HCT116 (cell line): ENCODE data around the gene ZNF576. TPM values are rescaled to one million over a fixed set of nuclear protein-coding genes. Genes with fewer than 3 reads are reported as not detected.

ENCODE experiments used
- ATAC-seq: fragments of 200-7000 bp; cut with Tn5 transposase; 2 replicates; pipeline ENCODE4 v1.9.1; 2020; ENCODE audit warnings: mild to moderate bottlenecking, moderate library complexity
- BruUV-seq: library from RNA; stranded (reverse); fragments of 400-500 nt; replicated peaks from 2 replicates; lab custom pipeline; 2021; lab: Mats Ljungman, UMichigan
- CTCF ChIA-PET: fragments of 300-600 bp; sonication (Branson Sonifier 250); formaldehyde crosslinking; loops from one replicate; lab custom pipeline; 2021; ENCODE audit warnings: antibody characterized with exemption; lab: Charles Lee
- POLR2A ChIA-PET: fragments of 300-600, 350-600 bp; sonication (Branson Sonifier 250); formaldehyde crosslinking; loops from one replicate; lab custom pipeline; 2021; ENCODE audit warnings: antibody characterized with exemption; lab: Charles Lee
- RAD21 ChIA-PET, 2 experiments: fragments of 300-600 bp; sonication (Branson Sonifier 250); formaldehyde crosslinking; loops; one replicate each; lab custom pipeline; 2023; ENCODE audit warnings: low total read pairs in 2 of 2; ENCODE audit not compliant: uncharacterized antibody in 2 of 2, unreplicated experiment in 2 of 2, low non-redundant PET in 1 of 2; lab: Charles Lee
- DNase-seq: peaks from one replicate; pipeline ENCODE4 v3.0.0-alpha.2; 2010; ENCODE audit warnings: low read depth, low spot score
- H2AFZ ChIP-seq: fragments of 200-600 bp; shearing (Covaris generic), sonication (generic); 2 replicates; pipeline ENCODE4 v1.6.1; 2017; ENCODE audit warnings: low read depth, mixed run types, mixed read lengths, antibody characterized with exemption, low read length; ENCODE audit not compliant: poor library complexity, severe bottlenecking
- H3K27ac ChIP-seq: 2 replicates; pipeline ENCODE4 v1.5.1; 2012; ENCODE audit warnings: low read depth, low read length
- H3K27me3 ChIP-seq: fragments of 200-600 bp; sonication (generic); 2 replicates; pipeline ENCODE4 v1.6.1; 2016; ENCODE audit warnings: mixed run types, low read length, mixed read lengths; ENCODE audit not compliant: insufficient read depth
- H3K36me3 ChIP-seq, 2 experiments: fragments of 200-500 bp in 1 of 2; fragments of 200-600 bp in 1 of 2; sonication (Bioruptor generic) in 1 of 2; sonication (generic) in 1 of 2; 2 replicates each; pipeline versions ENCODE4 v1.5.1 to v1.6.1; 2014 to 2016; ENCODE audit warnings: low read length in 2 of 2, inconsistent platforms in 1 of 2, mixed read lengths in 1 of 2, mixed run types in 1 of 2; ENCODE audit not compliant: insufficient read depth in 2 of 2, control insufficient read depth in 1 of 2
- H3K4me1 ChIP-seq, 2 experiments: fragments of 200-600 bp in 1 of 2; sonication (generic) in 1 of 2; 2 replicates each; pipeline versions ENCODE4 v1.5.1 to v1.6.1; 2012 to 2017; ENCODE audit warnings: low read length in 2 of 2, inconsistent platforms in 1 of 2, mild to moderate bottlenecking in 1 of 2, mixed read lengths in 1 of 2, mixed run types in 1 of 2, moderate library complexity in 1 of 2; ENCODE audit not compliant: insufficient read depth in 2 of 2, control insufficient read depth in 1 of 2
- H3K4me2 ChIP-seq: fragments of 200-600 bp; sonication (generic); 2 replicates; pipeline ENCODE4 v1.6.1; 2017; ENCODE audit warnings: mixed run types, low read length, mixed read lengths
- H3K4me3 ChIP-seq, 2 experiments: fragments of 200-600 bp in 1 of 2; sonication (generic) in 1 of 2; replicated peaks in 1 of 2; 2 replicates each; pipeline ENCODE4 v1.5.1; 2011 to 2016; ENCODE audit warnings: low read length in 2 of 2, control low read depth in 1 of 2, low read depth in 1 of 2, mild to moderate bottlenecking in 1 of 2, mixed read lengths in 1 of 2, mixed run types in 1 of 2
- H3K79me2 ChIP-seq: fragments of 200-600 bp; sonication (generic); 2 replicates; pipeline ENCODE4 v1.6.1; 2017; ENCODE audit warnings: mild to moderate bottlenecking, mixed run types, low read length, moderate library complexity, mixed read lengths; ENCODE audit not compliant: insufficient read depth
- H3K9ac ChIP-seq: fragments of 200-600 bp; sonication (generic); 2 replicates; pipeline ENCODE4 v1.6.1; 2016; ENCODE audit warnings: low read length, mixed read lengths
- H3K9me2 ChIP-seq: fragments of 200-600 bp; sonication (generic), shearing (Covaris generic); 2 replicates; pipeline ENCODE4 v1.6.1; 2017; ENCODE audit warnings: mixed run types, mild to moderate bottlenecking, moderate library complexity; ENCODE audit not compliant: insufficient read depth
- H3K9me3 ChIP-seq, 2 experiments: fragments of 200-500 bp in 1 of 2; fragments of 200-600 bp in 1 of 2; sonication (Bioruptor generic) in 1 of 2; sonication (generic) in 1 of 2; 2 replicates each; pipeline ENCODE4 v1.6.1; 2014 to 2017; ENCODE audit warnings: low read length in 2 of 2, mixed read lengths in 2 of 2, inconsistent platforms in 1 of 2, low read depth in 1 of 2, mild to moderate bottlenecking in 1 of 2, mixed run types in 1 of 2, moderate library complexity in 1 of 2; ENCODE audit not compliant: control insufficient read depth in 1 of 2, insufficient read depth in 1 of 2
- H4K20me1 ChIP-seq: fragments of 200-600 bp; sonication (generic), shearing (Covaris generic); 2 replicates; pipeline ENCODE4 v1.6.1; 2017; ENCODE audit warnings: mixed run types, mild to moderate bottlenecking, moderate library complexity; ENCODE audit not compliant: insufficient read depth
- CBX3 ChIP-seq: IDR thresholded peaks from 2 replicates; pipeline ENCODE4 v1.6.1; 2012; ENCODE audit warnings: low read depth
- CEBPB ChIP-seq: IDR thresholded peaks from 2 replicates; pipeline ENCODE4 v1.6.1; 2012; ENCODE audit warnings: low read depth
- ELF1 ChIP-seq: IDR thresholded peaks from 2 replicates; pipeline ENCODE4 v1.6.1; 2012; ENCODE audit warnings: low read depth, borderline replicate concordance
- EZH2 ChIP-seq: fragments of 200-600 bp; sonication (generic); IDR thresholded peaks from 2 replicates; pipeline ENCODE4 v1.6.1; 2017; ENCODE audit warnings: antibody characterized with exemption, mixed run types
- EZH2phosphoT487 ChIP-seq: fragments of 200-600 bp; IDR thresholded peaks from 2 replicates; pipeline ENCODE4 v1.6.1; 2018; ENCODE audit warnings: antibody characterized with exemption, borderline replicate concordance
- FOSL1 ChIP-seq: IDR thresholded peaks from 2 replicates; pipeline ENCODE4 v1.6.1; 2012; ENCODE audit warnings: low read depth
- JUND ChIP-seq: IDR thresholded peaks from 2 replicates; pipeline ENCODE4 v1.6.1; 2012
- POLR2A ChIP-seq: IDR thresholded peaks from 2 replicates; pipeline ENCODE4 v1.7.0; 2011; ENCODE audit warnings: borderline replicate concordance; ENCODE audit not compliant: insufficient read depth, insufficient read length; ENCODE audit errors: extremely low read depth
- RAD21 ChIP-seq: IDR thresholded peaks from 2 replicates; pipeline ENCODE4 v1.6.1; 2012; ENCODE audit warnings: low read depth, mild to moderate bottlenecking
- SP1 ChIP-seq: IDR thresholded peaks from 2 replicates; pipeline ENCODE4 v1.6.1; 2012; ENCODE audit warnings: low read depth
- SRF ChIP-seq: IDR thresholded peaks from 2 replicates; pipeline ENCODE4 v1.6.1; 2012; ENCODE audit warnings: low read depth
- TCF7L2 ChIP-seq: IDR thresholded peaks from 2 replicates; pipeline ENCODE4 v1.7.0; 2011; ENCODE audit warnings: borderline replicate concordance, inconsistent platforms; ENCODE audit not compliant: insufficient read depth, insufficient read length; ENCODE audit errors: extremely low read depth
- YY1 ChIP-seq: IDR thresholded peaks from 2 replicates; pipeline ENCODE4 v1.6.1; 2011; ENCODE audit warnings: low read length, low read depth, moderate library complexity, mild to moderate bottlenecking; ENCODE audit not compliant: insufficient replicate concordance; ENCODE audit errors: extremely low read depth
- ZFX ChIP-seq: fragments of 450-650 bp; IDR thresholded peaks from 2 replicates; pipeline ENCODE4 v1.6.1; 2017
- ZNF274 ChIP-seq: fragments of 200-500 bp; sonication (Bioruptor generic); IDR thresholded peaks from 2 replicates; pipeline ENCODE4 v1.6.1; 2014; ENCODE audit warnings: mild to moderate bottlenecking, low read depth, low read length, inconsistent platforms
- intact Hi-C: fragments of 100-400 bp; cut with micrococcal nuclease; formaldehyde crosslinking; loops from 2 replicates; pipeline ENCODE4 v1.10.0; 2022
- total RNA-seq: library from RNA; stranded (reverse); gene quantifications from one replicate; pipeline ENCODE4 v1.2.1, GENCODE V29; 2021; ENCODE audit not compliant: unreplicated experiment
- TF ChIP-seq, protein P1 (sequence below): IDR thresholded peaks from 2 replicates; pipeline ENCODE4 v1.6.1; 2012; ENCODE audit warnings: low read depth
- TF ChIP-seq, protein P2 (sequence below), 3 experiments: fragments of 200-600 bp in 1 of 3; sonication (generic) in 1 of 3; IDR thresholded peaks in 2 of 3; conservative IDR thresholded peaks in 1 of 3; 2 replicates each; pipeline ENCODE4 v1.5.1; 2012 to 2017; ENCODE audit warnings: low read depth in 2 of 3, low read length in 2 of 3, antibody characterized with exemption in 1 of 3, borderline replicate concordance in 1 of 3, control low read depth in 1 of 3, mild to moderate bottlenecking in 1 of 3, mixed read lengths in 1 of 3, mixed run types in 1 of 3, moderate library complexity in 1 of 3; ENCODE audit not compliant: insufficient read depth in 1 of 3
- TF ChIP-seq, protein P3 (sequence below): IDR thresholded peaks from 2 replicates; pipeline ENCODE4 v1.6.1; 2012
- TF ChIP-seq, protein P4 (sequence below): IDR thresholded peaks from 2 replicates; pipeline ENCODE4 v1.6.1; 2011; ENCODE audit warnings: mild to moderate bottlenecking, low read length, moderate library complexity; ENCODE audit not compliant: insufficient replicate concordance; ENCODE audit errors: extremely low read depth

Gene ZNF576
- total RNA-seq, 1 experiment from 2014 or later: 11.2 TPM

DNA sequence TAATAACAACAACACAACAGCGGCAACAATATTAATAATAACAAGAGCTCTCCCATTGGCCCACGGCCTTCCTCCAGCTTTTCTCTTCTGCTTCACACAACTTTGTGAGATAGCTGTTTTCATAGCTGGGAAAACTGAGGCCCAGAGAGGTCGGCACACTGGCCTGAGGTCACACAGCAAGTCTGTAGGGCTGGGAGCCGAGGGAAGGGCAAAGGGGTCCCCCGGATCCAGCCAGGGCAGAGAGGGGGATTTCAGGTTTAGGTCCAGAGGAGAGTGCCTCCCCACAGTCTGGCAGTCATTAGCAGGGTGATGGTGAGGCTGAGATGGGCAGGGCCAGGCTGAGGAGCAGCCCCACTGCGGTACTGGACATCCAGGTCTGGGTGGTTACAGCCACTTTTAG, 52.2 kb downstream of the ZNF576 start:
- ChIA-PET POLR2A (no interaction called here), RAD21 (no interaction called here), CTCF (no interaction called here)
- no peaks in the 10 kb centered on the region for H3K9me2 ChIP-seq
- H3K4me1 ChIP-seq: no peaks in the 10 kb centered on the region
- intact Hi-C loops: no loop called here
- peaks cover 28 to 44% of the 10 kb centered on the region in 2 experiments; a peak in 3 of 4 replicates for H3K36me3 ChIP-seq
- no peaks in the 10 kb centered on the region for H3K9me3 ChIP-seq
- H3K79me2 ChIP-seq: no peaks in the 10 kb centered on the region
- no TSS peak for BruUV-seq
- ATAC-seq (no peak), DNase-seq (no peak)
- no peak overlapping the region for H2AFZ ChIP-seq
- no peak overlapping the region for H3K4me2 ChIP-seq
- H4K20me1 ChIP-seq: no peaks in the 10 kb centered on the region
- no peaks in the 10 kb centered on the region for H3K27me3 ChIP-seq
- H3K27ac ChIP-seq: no peak overlapping the region
- H3K4me3 ChIP-seq: no peak overlapping the region
- TF ChIP-seq, protein P1, sequence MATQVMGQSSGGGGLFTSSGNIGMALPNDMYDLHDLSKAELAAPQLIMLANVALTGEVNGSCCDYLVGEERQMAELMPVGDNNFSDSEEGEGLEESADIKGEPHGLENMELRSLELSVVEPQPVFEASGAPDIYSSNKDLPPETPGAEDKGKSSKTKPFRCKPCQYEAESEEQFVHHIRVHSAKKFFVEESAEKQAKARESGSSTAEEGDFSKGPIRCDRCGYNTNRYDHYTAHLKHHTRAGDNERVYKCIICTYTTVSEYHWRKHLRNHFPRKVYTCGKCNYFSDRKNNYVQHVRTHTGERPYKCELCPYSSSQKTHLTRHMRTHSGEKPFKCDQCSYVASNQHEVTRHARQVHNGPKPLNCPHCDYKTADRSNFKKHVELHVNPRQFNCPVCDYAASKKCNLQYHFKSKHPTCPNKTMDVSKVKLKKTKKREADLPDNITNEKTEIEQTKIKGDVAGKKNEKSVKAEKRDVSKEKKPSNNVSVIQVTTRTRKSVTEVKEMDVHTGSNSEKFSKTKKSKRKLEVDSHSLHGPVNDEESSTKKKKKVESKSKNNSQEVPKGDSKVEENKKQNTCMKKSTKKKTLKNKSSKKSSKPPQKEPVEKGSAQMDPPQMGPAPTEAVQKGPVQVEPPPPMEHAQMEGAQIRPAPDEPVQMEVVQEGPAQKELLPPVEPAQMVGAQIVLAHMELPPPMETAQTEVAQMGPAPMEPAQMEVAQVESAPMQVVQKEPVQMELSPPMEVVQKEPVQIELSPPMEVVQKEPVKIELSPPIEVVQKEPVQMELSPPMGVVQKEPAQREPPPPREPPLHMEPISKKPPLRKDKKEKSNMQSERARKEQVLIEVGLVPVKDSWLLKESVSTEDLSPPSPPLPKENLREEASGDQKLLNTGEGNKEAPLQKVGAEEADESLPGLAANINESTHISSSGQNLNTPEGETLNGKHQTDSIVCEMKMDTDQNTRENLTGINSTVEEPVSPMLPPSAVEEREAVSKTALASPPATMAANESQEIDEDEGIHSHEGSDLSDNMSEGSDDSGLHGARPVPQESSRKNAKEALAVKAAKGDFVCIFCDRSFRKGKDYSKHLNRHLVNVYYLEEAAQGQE: no peak
- no peak for TF ChIP-seq TCF7L2
- no peak for TF ChIP-seq ZNF274
- TF ChIP-seq, protein P2, sequence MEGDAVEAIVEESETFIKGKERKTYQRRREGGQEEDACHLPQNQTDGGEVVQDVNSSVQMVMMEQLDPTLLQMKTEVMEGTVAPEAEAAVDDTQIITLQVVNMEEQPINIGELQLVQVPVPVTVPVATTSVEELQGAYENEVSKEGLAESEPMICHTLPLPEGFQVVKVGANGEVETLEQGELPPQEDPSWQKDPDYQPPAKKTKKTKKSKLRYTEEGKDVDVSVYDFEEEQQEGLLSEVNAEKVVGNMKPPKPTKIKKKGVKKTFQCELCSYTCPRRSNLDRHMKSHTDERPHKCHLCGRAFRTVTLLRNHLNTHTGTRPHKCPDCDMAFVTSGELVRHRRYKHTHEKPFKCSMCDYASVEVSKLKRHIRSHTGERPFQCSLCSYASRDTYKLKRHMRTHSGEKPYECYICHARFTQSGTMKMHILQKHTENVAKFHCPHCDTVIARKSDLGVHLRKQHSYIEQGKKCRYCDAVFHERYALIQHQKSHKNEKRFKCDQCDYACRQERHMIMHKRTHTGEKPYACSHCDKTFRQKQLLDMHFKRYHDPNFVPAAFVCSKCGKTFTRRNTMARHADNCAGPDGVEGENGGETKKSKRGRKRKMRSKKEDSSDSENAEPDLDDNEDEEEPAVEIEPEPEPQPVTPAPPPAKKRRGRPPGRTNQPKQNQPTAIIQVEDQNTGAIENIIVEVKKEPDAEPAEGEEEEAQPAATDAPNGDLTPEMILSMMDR (IDR thresholded peaks at IDR 0.05 in 2 of 3, conservative IDR thresholded peaks at IDR 0.05 in 1 of 3; ENCODE audit: borderline replicate concordance in 1 of 3, insufficient read depth in 1 of 3, low read depth in 2 of 3, low read length in 2 of 3): no peak
- TF ChIP-seq, protein P3, sequence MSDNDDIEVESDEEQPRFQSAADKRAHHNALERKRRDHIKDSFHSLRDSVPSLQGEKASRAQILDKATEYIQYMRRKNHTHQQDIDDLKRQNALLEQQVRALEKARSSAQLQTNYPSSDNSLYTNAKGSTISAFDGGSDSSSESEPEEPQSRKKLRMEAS: no peak
- TF ChIP-seq SP1: no peak
- no peak for TF ChIP-seq ELF1
- no peak for TF ChIP-seq RAD21
- TF ChIP-seq CBX3: no peak
- no peak for TF ChIP-seq FOSL1
- no peak for TF ChIP-seq CEBPB
- TF ChIP-seq EZH2: no peak
- no peak for TF ChIP-seq YY1
- no peak for TF ChIP-seq POLR2A
- TF ChIP-seq, protein P4, sequence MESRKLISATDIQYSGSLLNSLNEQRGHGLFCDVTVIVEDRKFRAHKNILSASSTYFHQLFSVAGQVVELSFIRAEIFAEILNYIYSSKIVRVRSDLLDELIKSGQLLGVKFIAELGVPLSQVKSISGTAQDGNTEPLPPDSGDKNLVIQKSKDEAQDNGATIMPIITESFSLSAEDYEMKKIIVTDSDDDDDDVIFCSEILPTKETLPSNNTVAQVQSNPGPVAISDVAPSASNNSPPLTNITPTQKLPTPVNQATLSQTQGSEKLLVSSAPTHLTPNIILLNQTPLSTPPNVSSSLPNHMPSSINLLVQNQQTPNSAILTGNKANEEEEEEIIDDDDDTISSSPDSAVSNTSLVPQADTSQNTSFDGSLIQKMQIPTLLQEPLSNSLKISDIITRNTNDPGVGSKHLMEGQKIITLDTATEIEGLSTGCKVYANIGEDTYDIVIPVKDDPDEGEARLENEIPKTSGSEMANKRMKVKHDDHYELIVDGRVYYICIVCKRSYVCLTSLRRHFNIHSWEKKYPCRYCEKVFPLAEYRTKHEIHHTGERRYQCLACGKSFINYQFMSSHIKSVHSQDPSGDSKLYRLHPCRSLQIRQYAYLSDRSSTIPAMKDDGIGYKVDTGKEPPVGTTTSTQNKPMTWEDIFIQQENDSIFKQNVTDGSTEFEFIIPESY: no peak
- TF ChIP-seq JUND: no peak
- TF ChIP-seq EZH2phosphoT487: no peak
- TF ChIP-seq SRF: no peak
- TF ChIP-seq ZFX: no peak
- TF ChIP-seq, all 23 proteins: peak for 0
- no peak overlapping the region for H3K9ac ChIP-seq
